GM12878 (cell line): ENCODE measurements around the gene PJA1. TPM values are rescaled to one million over a fixed set of nuclear protein-coding genes. Genes with fewer than 3 reads are reported as not detected.

Source experiments
- ATAC-seq: fragments of 200-7000 bp; cut with Tn5 transposase; 3 replicates; pipeline ENCODE4 v1.9.1; 2020; ENCODE audit warnings: mild to moderate bottlenecking, moderate library complexity
- BruUV-seq: library from RNA; stranded (reverse); fragments of 400-500 nt; replicated peaks from 2 replicates; lab custom pipeline; 2021; lab: Mats Ljungman, UMichigan
- CTCF ChIA-PET: fragments of 300-600 bp; sonication (Branson Sonifier 250); formaldehyde crosslinking; extraction: SDS; loops from one replicate; lab custom pipeline; 2021; ENCODE audit warnings: inconsistent platforms; lab: Yijun Ruan, JAX
- POLR2A ChIA-PET: fragments of 350-600 bp; formaldehyde crosslinking; extraction: SDS; loops from one replicate; lab custom pipeline; 2021; ENCODE audit warnings: inconsistent platforms; lab: Charles Lee
- RAD21 ChIA-PET: fragments of 300-600 bp; sonication (Branson Sonifier 250); formaldehyde crosslinking; loops from one replicate; lab custom pipeline; 2023; ENCODE audit warnings: antibody characterized with exemption; ENCODE audit not compliant: unreplicated experiment; lab: Charles Lee
- SMC1A ChIA-PET: fragments of 300-600 bp; sonication (Branson Sonifier 250); formaldehyde crosslinking; loops from one replicate; lab custom pipeline; 2023; ENCODE audit not compliant: unreplicated experiment, uncharacterized antibody; lab: Charles Lee
- DNase-seq: peaks from one replicate; pipeline ENCODE4 v3.0.0-alpha.2; 2011; ENCODE audit warnings: low read depth, low spot score
- FAIRE-seq: peaks from 3 replicates; lab custom pipeline; 2011; peaks lifted over from hg19 to GRCh38; lab: Jason Lieb, UNC
- H2AFZ ChIP-seq: 2 replicates; pipeline ENCODE4 v1.6.0; 2011; ENCODE audit warnings: low read depth, low read length, control low read depth; ENCODE audit not compliant: control insufficient read depth
- H3K27ac ChIP-seq: 2 replicates; pipeline ENCODE4 v1.5.1; 2011; ENCODE audit warnings: control low read depth; ENCODE audit not compliant: control insufficient read depth, insufficient read depth
- H3K27me3 ChIP-seq, 2 experiments: replicated peaks in 1 of 2; 2 replicates each; pipeline versions ENCODE4 v1.6.0 to v1.6.1; 2011; ENCODE audit warnings: low read length in 1 of 2; ENCODE audit not compliant: control insufficient read depth in 2 of 2, insufficient read depth in 2 of 2
- H3K36me3 ChIP-seq, 2 experiments: 2 replicates each; pipeline ENCODE4 v1.5.1; 2011; ENCODE audit warnings: low read length in 1 of 2; ENCODE audit not compliant: control insufficient read depth in 2 of 2, insufficient read depth in 2 of 2
- H3K4me1 ChIP-seq: 2 replicates; pipeline ENCODE4 v1.6.1; 2011; ENCODE audit warnings: mild to moderate bottlenecking, low read length, moderate library complexity, mixed read lengths; ENCODE audit not compliant: control insufficient read depth, insufficient read depth
- H3K4me2 ChIP-seq: 2 replicates; pipeline ENCODE4 v1.6.0; 2011; ENCODE audit warnings: control low read depth; ENCODE audit not compliant: control insufficient read depth, insufficient read depth
- H3K4me3 ChIP-seq: fragments of 200-600 bp; sonication (generic); 2 replicates; pipeline ENCODE4 v1.5.1; 2016
- H3K79me2 ChIP-seq: 2 replicates; pipeline ENCODE4 v1.6.0; 2011; ENCODE audit warnings: low read length; ENCODE audit not compliant: control insufficient read depth, insufficient read depth
- H3K9ac ChIP-seq: 2 replicates; pipeline ENCODE4 v1.8.0; 2011; ENCODE audit warnings: low read length, control low read depth, mixed read lengths; ENCODE audit not compliant: control insufficient read depth, insufficient read depth
- H3K9me3 ChIP-seq: replicated peaks from 3 replicates; pipeline ENCODE4 v1.5.1; 2011; ENCODE audit warnings: mild to moderate bottlenecking, low read length; ENCODE audit not compliant: control insufficient read depth, insufficient read depth
- H4K20me1 ChIP-seq: 2 replicates; pipeline ENCODE4 v1.6.0; 2011; ENCODE audit not compliant: control insufficient read depth, insufficient read depth
- ASH2L ChIP-seq: fragments of 300-600, 200-600 bp; sonication (generic); IDR thresholded peaks from 2 replicates; pipeline ENCODE4 v1.6.1; 2017; ENCODE audit warnings: low read depth, mild to moderate bottlenecking, borderline replicate concordance
- CBX3 ChIP-seq: fragments of 200-600 bp; sonication (generic); IDR thresholded peaks from 2 replicates; pipeline ENCODE4 v1.6.1; 2016; ENCODE audit warnings: low read depth, borderline replicate concordance
- CHD4 ChIP-seq: fragments of 200-600 bp; sonication (generic); IDR thresholded peaks from 2 replicates; pipeline ENCODE4 v1.6.1; 2016; ENCODE audit warnings: mild to moderate bottlenecking
- FOXM1 ChIP-seq: IDR thresholded peaks from 2 replicates; pipeline ENCODE4 v1.6.1; 2012; ENCODE audit warnings: low read depth, mild to moderate bottlenecking, inconsistent platforms, low read length, moderate library complexity
- GABPA ChIP-seq: IDR thresholded peaks from 2 replicates; pipeline ENCODE4 v1.6.1; 2014; ENCODE audit warnings: antibody characterized with exemption, low read depth, mild to moderate bottlenecking, inconsistent platforms
- MTA3 ChIP-seq: IDR thresholded peaks from 2 replicates; pipeline ENCODE4 v1.6.1; 2012; ENCODE audit warnings: low read length, inconsistent platforms, borderline replicate concordance
- NFXL1 ChIP-seq: fragments of 450-650 bp; IDR thresholded peaks from 2 replicates; pipeline ENCODE4 v1.6.1; 2017; ENCODE audit warnings: antibody characterized with exemption, mild to moderate bottlenecking, borderline replicate concordance
- NR2F1 ChIP-seq: fragments of 450-650 bp; conservative IDR thresholded peaks from 2 replicates; pipeline ENCODE4 v1.6.1; 2017; ENCODE audit warnings: mild to moderate bottlenecking
- PML ChIP-seq: IDR thresholded peaks from 2 replicates; pipeline ENCODE4 v1.6.1; 2012; ENCODE audit warnings: low read length, inconsistent platforms
- SIN3A ChIP-seq: IDR thresholded peaks from 2 replicates; pipeline ENCODE4 v1.6.1; 2012; ENCODE audit warnings: low read depth, low read length, improper control_type of control experiment
- SMARCA5 ChIP-seq: fragments of 450-650 bp; IDR thresholded peaks from 2 replicates; pipeline ENCODE4 v1.6.1; 2017; ENCODE audit warnings: mild to moderate bottlenecking
- TAF1 ChIP-seq: IDR thresholded peaks from 2 replicates; pipeline ENCODE4 v1.6.1; 2011; ENCODE audit warnings: mild to moderate bottlenecking, low read depth, low read length, borderline replicate concordance
- ZNF622 ChIP-seq: fragments of 450-650 bp; IDR thresholded peaks from 2 replicates; pipeline ENCODE4 v1.6.1; 2017; ENCODE audit warnings: mild to moderate bottlenecking, inconsistent platforms
- WGBS: methylation state at CpG from one replicate; pipeline ENCODE4 v1.1.6; 2016; ENCODE audit warnings: low lambda C conversion rate; ENCODE audit not compliant: insufficient replicate concordance, insufficient coverage; ENCODE audit errors: missing lambda C conversion rate; 5-methylcytosine and 5-hydroxymethylcytosine counted together
- in situ Hi-C: fragments of 300-500 bp; cut with MboI; formaldehyde crosslinking; loops from 9 replicates; pipeline ENCODE4 v1.14.3; 2018; ENCODE audit warnings: mixed read lengths
- intact Hi-C: fragments of 100-400 bp; cut with micrococcal nuclease; formaldehyde crosslinking; loops from one replicate; pipeline ENCODE4 v1.14.2; 2022; ENCODE audit not compliant: unreplicated experiment
- polyA plus RNA-seq, 11 experiments: library from polyadenylated mRNA; depleted of rRNA in 4 of 11; unstranded in 6 of 11; stranded (reverse) in 5 of 11; fragments of >200 nt; fragmentation: Nextera tagmentation in 4 of 11; fragmentation: Illumina TruSeq in 1 of 11; extraction: Ambion mirVana in 4 of 11; extraction: Trizol in 1 of 11; gene quantifications; 1 replicate in 1 of 11; 2 replicates in 10 of 11; pipeline versions ENCODE4 v1.2.1 to v1.2.3, GENCODE V29; 2011 to 2016; ENCODE audit warnings: inconsistent platforms in 2 of 11, missing spikeins in 2 of 11, low read depth in 1 of 11
- total RNA-seq, 4 experiments: library from RNA; depleted of rRNA in 3 of 4; stranded (reverse); fragments of >200 nt in 3 of 4; fragmentation: Illumina TruSeq in 1 of 4; extraction: Trizol in 1 of 4; gene quantifications; 2 replicates each; pipeline versions ENCODE4 v1.2.1 to v1.2.3, GENCODE V29; 2013 to 2021

The PJA1 gene
- total and polyA plus RNA-seq, 10 of the 15 experiments (the other 5 are each of a cell fraction or from before 2014, with no cell fraction given): 5.2 to 19.5 (median 10.8) TPM

- ATAC-seq (no peak), DNase-seq (no peak), FAIRE-seq (no peak)
- TF ChIP-seq TAF1 (no peak), CBX3 (no peak), SIN3A (no peak), MTA3 (no peak), GABPA (no peak), FOXM1 (no peak), SMARCA5 (no peak), ASH2L (no peak), NFXL1 (no peak), ZNF622 (no peak), PML (no peak), NR2F1 (no peak), CHD4 (no peak)
- H3K4me2 ChIP-seq: no peak overlapping the region
- no peak overlapping the region for H3K9ac ChIP-seq
- no peaks in the 10 kb centered on the region for H4K20me1 ChIP-seq
- WGBS: 31% methylated on average over 9 of the region's 9 CpGs
- BruUV-seq: no TSS peak
- H2AFZ ChIP-seq: no peak overlapping the region
- ChIA-PET RAD21 (no interaction called here), POLR2A (no interaction called here), SMC1A (interaction anchor here (0.7 kb wide), 1 partner anchor 361 kb away, joined by 3 read pairs; the partner anchor contains the start of gene EFNB1), CTCF (no interaction called here)
- H3K27me3 ChIP-seq: no peaks in the 10 kb centered on the region; a peak in 1 of 4 replicates
- H3K9me3 ChIP-seq: no peaks in the 10 kb centered on the region
- H3K79me2 ChIP-seq: no peaks in the 10 kb centered on the region
- H3K4me3 ChIP-seq: no peak overlapping the region
- no peak overlapping the region for H3K27ac ChIP-seq
- no peaks in the 10 kb centered on the region for H3K4me1 ChIP-seq
- in situ Hi-C loops: no loop called here
- intact Hi-C loops: no loop called here
- H3K36me3 ChIP-seq: no peaks in the 10 kb centered on the region
Observed at GRCh38 chrX:69189576-69190371, 24.5 kb upstream of the PJA1 start.
